ENCODE measurements around the gene ATAD3C.
"Not testable (repeated sequence)": the region's sequence is repeated elsewhere in the genome, so short reads cannot be mapped to it uniquely, and the experiment has no call there.

Gene ATAD3C

DNA sequence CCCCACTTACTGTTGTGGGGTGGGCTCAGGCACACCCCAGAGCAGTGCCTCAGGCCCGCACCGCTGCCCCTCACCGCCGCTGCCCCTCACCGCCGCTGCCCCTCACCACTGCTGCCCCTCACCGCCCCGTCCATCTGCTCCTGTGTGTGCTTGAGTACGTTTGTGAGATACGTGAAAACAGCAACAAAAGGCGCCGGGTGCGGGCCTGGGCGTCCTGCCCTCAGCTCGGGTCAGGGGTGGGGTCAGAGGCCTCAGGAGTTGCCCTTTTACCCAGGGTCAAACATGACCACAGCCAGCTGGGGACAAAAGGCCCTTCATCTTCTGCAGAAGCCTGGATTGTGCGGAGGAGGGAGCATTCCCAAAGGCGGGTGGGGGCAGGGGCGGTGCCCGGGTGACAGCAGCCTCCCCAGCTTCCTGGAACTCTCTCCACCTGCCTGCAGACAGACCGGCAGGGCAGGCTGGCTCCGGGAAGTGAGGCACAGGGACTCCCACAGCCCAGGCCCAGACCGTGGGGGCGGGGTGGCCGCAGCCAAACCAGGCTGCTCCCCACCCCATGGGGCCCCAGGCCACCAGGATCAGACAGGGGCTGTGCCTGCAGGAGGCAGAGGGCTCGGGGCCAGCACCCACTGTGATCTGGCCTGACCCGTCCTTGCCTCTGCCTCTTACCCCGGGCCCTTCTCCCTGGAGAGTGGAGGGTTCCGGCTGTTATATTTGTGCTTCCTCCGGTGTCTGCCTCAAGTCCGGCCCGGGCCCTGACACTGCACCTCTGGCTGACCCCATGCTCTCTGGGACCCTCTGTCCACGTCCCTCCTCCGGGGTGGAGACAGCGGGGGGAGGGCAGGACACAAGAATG, 16.3 kb upstream of the ATAD3C start:
- no peak for DNase-seq

DNA sequence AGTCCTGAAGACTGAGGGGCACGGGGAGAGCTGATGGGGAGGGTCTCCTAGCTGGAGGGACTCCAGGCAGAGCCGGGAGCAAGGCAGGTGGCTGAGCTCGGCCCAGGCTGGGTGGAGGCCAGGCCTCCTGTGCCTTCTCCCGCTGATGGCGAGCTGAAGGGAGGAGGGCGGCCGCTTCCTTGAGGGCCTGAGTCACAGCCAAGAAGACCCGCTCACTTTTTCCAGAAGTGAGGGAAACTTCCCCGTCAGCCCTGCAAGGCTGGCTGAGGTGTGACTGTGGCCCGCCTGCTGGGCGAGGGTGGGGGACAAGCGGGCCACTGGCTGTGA, 15.7 kb upstream of the ATAD3C start:
- DNase-seq: no peak

DNA sequence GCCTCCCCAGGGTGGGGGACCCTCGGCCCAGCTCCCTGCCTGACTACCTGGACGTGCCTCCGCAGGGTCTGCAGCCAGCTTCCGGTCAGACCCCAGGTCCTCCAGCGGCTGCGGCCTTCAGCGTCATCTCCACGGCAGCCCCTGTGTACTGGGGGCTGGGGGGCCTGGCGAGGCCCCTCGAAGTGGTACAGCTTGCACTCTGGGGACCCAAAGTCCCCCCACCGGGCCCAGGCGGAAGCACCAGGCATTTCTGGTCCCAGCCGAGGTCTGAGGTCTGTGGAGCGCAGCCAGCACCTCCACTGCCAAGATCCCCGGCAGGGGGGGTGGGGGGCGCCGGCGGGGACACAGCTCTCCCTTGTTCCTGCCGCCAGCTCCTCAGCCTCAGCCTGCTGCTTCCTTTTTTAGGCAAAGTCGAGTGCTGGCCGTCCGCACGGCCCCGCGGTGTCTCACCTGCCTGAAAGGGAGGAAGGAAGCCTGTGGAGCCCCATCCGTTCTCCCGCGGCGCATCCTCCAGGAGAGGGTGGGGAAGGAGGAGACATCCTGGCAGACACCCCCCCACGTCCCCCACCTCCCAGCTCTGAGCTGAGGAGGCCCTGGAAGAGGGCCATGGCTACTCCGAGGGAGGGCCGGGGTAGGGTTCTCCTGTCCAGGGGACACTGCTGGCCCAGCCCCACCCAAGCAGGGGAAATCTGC, 15.2 kb upstream of the ATAD3C start:
- DNase-seq: no peak

DNA sequence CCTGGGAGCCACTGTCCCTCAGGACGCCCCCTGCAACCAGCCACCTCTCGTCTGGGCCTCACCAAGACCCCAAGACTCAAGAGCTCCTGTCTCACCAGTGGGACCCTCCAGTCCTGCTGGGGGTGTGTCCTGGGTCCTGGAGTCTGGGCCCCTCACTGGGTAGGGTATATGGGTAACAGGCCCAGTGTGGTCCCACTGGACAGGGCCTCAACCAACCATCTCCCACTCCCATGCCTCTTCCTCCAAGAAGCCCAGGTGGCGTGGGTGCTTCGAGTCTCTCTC, 14.7 kb upstream of the ATAD3C start:
- no peak for DNase-seq

DNA sequence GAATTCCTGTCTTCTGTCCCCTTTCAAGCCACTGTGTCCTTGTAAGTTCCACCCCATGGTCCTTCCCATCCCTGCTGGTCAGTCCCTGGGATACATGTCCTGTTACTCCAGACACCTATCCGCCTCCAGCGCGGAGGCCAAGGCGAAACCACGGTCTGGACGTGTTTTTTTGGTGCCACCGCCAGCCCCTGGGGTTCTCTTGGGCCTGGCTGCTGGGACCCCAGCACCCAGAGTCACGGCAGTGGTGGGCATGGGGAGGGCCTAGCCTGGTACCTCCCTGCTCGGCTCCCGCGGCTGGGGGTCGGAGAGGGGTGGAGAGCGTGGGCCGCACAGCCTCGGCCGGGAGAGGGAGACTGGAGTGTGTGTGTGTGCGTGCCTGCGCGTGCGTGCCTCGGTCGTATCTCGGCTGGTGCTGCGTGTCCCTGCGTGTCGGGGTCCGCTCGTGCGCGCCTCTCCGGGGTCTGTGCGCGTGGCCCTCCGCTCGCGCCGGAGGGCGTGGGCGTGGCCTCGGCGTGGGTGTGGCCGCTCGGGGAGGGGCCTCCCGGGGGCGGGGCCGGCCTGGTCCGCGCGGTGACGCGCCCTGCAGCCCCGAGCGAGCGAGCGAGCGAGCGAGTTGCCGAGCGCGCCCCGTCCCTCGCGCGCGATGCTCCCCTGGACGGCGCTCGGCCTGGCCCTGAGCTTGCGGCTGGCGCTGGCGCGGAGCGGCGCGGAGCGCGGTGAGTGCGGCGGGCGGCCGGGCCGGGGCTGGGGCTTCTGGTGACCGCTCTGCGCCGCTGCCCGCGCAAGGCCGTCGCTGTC, 14.2 kb upstream of the ATAD3C start, which contains the start of gene VWA1:
Gene VWA1, plus strand, starts transcription at position 585 of the 798 bp plus-strand sequence. Its CDS starts 59 bp downstream, at position 644.
- DNase-seq: no peak

DNA sequence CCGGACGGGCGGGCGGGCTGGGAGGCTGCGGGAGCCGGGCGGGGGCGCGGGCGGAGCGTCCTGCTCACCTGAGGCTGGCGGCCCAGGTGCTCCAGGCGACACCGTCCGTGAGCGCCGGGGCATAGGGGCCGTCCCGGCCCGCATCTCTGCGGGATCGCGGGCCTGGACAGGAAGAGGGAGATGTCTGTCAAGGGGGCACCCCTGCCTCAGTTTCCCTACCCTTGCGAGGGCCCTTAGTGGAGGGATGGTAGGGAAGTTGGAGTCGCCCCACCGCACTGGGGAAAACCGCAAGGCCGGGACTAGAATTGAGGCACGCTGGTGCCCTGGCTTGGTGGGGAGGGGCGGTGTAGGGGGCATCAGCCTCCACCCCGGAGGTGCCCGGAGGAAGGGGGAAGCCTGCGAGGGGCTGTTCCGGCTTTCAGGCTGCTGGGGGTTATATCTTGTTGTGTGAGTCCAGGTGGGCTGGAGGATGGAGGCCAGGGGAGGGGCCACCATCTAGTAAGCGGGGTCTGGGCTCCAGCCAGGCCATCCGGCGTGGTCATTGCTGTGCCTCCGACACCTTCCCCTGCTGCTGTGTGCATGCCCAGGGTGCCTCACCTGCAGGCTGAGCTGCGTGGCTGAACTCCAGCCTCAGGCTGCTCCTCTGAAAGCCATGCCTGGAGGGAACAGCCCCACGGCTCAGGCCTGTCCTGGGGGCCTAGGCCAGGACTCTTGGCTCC, 13.4 kb upstream of the ATAD3C start:
- DNase-seq: no peak

DNA sequence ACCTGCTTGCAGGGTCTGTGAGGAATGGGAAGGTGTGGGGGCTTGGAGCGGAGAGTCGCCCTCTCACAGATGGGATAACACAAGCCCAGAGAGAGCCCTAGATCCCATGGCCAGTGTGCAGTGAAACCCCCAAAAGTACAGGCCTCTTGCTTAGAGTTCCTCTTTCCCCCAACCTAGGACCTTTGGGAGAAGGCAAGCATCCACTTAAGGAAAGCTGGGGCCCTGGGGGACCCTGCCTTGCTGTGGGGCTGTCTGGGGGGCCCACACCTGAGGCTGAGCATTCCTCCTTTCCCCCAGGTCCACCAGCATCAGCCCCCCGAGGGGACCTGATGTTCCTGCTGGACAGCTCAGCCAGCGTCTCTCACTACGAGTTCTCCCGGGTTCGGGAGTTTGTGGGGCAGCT, 12.9 kb upstream of the ATAD3C start:
- DNase-seq: no peak

DNA sequence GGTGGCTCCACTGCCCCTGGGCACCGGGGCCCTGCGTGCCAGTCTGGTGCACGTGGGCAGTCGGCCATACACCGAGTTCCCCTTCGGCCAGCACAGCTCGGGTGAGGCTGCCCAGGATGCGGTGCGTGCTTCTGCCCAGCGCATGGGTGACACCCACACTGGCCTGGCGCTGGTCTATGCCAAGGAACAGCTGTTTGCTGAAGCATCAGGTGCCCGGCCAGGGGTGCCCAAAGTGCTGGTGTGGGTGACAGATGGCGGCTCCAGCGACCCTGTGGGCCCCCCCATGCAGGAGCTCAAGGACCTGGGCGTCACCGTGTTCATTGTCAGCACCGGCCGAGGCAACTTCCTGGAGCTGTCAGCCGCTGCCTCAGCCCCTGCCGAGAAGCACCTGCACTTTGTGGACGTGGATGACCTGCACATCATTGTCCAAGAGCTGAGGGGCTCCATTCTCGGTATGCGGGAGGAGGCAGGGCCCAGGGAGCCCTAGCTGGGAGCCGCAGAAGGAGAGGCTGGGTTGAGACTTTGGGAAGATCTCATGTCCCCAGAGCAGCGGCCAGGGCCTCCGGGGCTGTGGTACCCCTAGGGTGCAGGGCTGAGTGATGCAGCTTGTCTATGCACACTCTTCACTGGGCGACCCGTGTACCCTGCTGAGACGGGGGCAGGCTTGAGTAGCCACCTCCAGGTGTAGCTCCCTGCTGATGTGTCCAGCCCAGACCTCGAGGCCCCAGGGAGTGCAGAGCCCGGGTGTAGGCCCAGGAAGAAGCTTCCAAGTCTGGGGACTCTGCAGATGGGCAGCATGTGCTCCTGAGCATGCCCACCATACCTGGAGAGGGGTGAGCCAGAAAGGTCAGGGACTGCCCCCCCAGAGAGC, 12.2 kb upstream of the ATAD3C start:
- no peak for DNase-seq

DNA sequence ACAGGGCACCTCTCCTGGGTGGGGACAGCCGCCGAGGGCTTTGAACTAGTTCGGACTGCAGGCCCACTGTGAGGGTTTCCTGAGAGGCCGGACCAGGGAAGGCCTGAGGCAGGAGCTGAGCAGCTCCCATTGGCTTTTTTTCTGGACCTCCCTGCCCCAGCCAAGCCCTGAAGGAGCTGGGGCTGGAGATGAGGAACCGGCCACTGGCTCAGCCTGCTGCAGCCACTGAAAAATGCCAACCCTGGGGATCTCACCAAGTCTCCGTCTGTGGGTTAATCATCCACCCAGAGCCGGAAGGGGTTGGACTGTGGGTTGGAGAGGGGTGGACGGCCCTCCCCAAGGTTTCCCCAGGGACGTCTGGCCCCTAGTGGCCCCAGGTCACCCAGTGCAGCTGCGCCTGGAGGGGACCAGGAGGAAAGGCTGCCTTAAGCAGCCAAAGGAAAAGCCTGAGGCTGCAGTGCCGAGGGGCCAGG, 11.5 kb upstream of the ATAD3C start:
- DNase-seq: no peak

DNA sequence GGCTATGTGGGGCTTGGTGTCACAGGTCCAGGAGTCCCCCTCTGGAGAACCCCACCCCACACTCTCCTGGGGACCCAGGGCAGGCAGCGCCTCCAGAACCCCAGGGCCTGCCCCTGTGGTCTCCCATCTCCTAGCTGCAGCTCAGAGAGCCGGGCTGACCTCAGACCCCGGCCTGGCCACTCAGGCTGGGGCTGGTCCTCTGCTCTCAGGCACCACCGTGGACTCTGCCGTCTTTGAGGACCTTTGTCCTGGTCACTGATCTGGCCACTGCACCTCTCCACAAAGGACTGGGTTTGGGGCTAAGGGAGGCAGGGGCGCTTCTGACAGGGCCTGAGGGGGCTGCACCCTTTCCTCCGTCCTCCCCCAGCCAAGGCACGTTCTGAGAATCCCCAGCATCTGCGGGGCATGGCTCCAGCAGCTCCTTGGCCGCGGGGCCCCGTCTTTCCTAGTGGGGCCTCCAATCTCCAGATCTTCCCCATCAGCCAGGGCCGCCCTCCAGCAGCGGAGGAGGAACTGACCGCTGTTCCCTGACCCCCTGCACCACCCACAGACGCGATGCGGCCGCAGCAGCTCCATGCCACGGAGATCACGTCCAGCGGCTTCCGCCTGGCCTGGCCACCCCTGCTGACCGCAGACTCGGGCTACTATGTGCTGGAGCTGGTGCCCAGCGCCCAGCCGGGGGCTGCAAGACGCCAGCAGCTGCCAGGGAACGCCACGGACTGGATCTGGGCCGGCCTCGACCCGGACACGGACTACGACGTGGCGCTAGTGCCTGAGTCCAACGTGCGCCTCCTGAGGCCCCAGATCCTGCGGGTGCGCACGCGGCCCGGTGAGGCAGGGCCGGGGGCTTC, 10.7 kb upstream of the ATAD3C start:
- DNase-seq: no peak

DNA sequence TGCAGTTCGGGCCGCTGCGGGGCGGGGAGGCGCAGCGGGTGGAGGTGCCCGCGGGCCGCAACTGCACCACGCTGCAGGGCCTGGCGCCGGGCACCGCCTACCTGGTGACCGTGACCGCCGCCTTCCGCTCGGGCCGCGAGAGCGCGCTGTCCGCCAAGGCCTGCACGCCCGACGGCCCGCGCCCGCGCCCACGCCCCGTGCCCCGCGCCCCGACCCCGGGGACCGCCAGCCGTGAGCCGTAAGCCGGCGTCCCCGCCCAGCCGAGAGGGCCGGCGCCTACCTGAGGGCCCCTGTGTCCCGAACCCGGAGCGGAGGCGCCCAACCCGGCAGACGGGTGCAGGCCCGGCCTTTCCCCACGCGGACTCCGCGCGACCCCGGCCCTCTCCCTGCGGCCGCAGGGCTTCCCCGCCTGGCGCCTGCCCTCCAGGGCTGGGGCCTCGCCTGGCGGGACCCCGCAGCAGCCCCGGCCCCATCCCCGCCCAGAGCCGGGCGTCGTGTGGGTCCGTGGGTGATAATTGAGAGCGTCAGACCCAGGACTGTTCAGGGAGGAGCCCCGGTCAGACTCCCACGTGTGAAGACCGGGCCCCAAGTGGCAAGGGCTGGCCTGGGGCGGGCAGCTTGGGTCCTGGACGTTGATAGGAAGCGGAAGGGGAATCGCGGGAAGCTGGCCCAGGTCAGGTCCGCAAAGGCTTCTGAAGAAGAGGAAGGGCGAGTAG, 9.8 kb upstream of the ATAD3C start:
- DNase-seq: no peak

DNA sequence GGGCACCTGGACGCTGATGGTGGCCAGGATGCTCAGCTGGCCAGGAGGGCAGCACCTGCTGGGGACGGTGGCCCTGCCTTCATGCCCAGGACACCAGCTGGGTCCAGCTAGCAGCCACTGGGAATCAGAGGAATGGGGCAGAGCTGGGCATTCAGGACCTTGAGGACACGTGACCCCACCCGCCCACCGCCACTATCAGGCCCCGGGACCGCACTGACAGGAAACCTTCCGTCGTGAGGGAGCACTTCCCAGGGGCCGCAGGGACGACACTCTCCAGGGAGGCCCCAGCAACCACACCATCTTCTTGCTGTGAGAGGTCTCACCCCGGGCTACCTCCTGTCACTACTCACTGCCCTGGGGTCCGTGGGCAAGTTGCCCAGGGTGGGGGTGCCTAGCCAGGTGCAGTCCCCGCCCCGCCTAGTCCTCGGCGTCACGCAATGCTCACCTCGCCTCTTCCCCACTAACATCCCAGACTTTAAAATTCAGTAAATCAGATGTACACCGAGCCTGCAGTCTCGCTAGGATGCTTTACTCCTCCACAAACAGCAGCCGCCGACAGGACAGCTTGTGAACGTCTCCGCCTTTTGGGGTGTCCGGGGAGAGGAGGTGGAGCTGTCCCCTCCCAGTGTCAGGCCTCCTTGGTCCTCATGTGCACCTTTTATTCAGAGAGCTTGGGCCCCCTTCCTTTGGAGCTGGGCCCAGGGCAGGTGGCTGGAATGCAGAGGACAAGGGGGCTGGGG, 9.1 kb upstream of the ATAD3C start:
- DNase-seq: no peak

DNA sequence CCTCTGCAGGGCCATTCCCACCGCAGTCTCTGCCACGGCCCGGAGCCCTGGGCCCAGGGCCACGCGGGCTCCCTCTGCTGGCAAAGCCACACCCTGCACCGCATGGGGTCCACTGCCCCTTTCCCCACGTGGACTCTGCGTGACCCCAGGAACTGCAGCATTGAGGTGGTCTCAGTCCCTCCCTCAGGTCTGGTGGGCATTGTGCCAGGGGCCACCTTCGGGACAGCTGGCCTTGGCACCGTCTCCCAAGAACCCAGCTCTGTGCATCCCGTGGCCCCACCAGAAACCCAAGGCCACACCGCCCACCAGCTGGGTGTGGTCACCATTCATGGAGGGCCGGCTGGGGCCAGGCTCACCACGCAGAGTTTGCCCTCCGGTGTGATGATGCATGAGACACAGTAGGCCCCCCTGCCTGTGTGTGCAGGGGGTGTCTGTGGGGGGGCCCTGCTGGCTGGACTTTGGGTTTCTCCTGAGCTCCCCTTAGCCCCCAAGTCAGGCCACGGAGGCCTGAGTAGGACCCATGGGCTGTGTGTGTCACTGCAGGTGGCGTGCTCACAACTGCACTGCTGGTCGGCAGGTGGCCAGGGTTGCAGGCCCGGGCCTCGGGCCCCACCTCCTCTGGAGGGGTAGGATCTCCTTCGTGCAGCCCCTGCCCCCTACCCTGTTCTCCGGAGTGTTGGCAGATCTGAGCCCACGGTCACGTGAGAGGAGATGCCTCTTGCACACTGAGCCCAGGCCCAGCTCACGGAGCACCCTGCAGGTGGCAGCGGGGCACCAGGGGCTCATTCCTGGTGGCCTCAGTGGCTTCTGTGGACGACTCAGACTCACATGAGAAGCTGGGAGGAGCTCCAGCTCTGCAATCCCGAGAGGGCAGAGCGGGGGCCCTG, 8.2 kb upstream of the ATAD3C start:
- no peak for DNase-seq

DNA sequence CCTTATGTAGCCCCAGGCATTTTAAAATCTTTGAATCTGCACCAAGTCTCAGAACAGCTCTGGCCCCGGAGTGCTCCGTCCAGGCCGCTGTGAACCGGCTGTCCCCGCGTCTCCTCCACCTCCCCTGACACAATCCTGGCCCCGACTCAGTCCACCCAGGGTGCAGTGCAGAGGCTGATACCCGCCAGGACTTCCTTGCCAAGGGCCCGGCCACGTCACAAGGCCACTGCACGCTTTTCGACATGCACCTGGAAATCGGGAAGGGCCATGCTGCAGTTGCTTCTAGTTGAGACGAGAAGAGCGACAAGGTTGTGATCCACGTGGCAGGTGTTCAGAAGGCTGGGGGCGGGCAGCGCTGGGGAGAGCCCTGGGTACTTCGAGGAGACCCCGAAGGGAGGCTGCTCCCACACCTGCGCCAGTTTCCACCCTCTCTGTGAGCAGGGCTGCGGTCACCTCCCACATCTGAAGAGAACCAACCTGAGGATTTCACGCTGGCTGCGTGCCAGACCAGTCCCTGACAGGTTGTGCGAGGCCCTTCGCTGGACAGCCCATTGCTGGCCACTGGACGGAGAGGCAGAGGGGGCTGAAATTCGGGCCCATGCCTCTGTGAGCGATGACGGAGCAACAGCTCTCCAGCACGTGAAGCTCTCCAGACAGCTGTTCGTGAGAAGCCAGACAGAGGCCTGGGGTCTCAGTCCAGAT, 7.3 kb upstream of the ATAD3C start:
- DNase-seq: no peak

DNA sequence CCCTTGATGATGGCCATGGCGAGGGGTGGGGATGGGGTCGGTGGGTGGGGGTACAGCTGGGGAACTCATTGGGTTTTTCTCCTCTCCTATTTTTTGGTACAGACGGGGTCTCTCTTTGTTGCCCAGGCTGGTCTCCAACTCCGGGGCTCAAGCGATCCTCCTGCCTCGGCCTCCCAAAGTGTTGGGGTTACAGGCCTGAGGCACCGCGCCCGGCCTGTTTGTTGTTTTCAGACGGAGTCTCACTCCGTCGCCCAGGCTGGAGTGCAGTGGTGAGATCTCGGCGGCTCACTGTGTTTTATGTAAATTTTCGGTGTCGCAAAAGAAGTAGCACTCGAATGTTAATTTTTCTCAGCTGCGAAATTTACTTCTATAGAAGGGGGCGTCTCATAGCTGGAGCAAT, 2.9 kb upstream of the ATAD3C start:
- DNase-seq: not testable (repeated sequence)

DNA sequence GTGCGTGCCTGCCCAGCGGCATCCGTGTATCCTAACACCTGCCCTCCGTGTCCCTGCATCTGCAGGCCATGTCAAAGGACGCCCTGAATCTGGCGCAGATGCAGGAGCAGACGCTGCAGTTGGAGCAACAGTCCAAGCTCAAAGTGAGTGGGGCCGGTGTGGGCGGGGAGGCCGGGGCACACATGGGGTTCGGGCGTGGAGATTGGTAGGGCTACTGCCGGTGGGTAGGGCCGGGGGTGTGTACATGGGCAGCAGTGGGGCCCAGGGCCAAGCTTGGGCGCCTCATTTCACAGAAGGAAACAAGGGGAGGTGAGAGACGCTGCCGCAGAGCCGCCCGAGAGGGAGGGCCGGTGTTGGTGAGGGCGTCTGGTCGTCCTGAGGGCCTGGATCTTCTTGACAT, 1.1 kb downstream of the ATAD3C start:
- DNase-seq: not testable (repeated sequence)

DNA sequence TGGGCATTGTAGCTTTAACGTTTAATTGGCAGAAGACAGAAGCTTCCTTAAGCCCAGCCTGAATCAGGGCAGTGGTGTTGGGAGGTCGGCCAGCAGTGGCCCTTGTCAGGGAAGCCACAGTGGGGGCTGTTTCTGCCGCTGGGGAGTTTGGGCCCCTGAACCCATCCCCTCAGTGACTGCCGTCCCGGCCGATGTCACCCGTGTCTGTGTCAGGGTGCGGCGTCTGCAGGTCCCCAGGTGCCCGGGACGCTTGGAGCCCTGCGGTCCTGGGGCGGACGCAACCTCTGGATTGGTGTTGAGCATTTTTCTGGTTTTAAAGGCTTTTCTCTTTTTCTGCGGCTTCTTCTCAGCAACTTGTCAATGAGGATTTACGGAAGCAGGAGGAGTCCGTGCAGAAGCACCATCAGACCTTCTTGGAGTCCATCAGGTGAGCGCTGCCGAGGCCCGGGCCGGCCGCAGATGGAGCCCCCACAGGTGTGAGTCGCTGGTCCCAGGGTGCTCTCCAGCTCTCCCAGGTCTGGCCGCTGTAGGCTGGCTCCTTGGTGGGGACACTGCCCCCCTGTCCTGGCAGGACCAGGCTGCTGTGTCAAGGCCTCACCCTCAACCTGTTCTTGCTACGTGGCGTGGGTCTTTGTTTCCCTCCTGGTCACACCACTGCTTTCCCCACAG, 2.3 kb downstream of the ATAD3C start:
- no peak for DNase-seq

Measured in NCI-H1436 (cell line).